ENCODE data around the gene MRPS9. TPM values are rescaled to one million over a fixed set of nuclear protein-coding genes. Genes with fewer than 3 reads are reported as not detected.

The MRPS9 gene
- total RNA-seq, 1 donor from 2014 or later: 26.5 TPM

DNA sequence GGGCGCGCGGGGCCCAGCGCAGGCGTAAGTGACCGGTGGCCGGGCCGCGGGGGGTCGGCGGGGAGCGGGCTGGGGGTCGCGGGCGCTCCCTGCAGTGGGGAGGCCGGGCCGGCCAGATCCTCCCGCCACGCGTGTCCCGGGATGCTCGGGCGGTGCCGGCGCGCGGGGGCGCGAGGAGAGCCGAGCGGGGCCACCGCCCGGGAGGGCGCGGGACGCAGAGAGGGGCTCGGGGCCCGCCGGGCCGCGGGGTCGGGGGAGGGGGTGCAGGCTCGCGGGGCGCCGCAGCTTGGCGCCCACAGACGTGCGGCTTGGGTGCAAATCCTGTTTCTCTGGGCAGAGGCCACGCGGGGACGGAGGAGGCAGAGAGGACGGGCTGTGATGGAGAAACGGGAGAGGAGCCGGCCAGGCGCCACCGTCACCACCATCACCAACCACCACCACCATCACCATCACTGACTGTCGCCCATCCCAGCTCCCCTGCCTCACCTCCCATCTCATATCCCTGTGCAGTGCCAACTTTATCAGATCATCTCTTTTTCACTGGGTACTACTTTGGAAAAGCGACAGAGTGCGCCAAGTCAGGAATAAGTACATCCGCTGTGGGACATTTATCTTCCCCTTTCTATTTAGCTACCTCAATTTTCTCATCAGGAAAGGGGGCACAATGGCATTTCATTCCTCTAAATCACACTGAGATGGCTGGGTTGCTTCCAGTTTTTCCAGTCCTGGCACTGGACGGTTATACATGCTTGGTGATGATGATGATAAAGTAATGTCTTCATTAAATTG lies 106.5 kb downstream of the MRPS9 start:
- peak; percentile 9 for ATAC-seq (ENCODE audit: low read depth)
- POLR2A ChIA-PET: no interaction called here
- intact Hi-C loops (cut with micrococcal nuclease): loop anchor here (5.0 kb wide), 1 partner anchor 33 kb away; no protein-coding TSS in a partner anchor
- no peak overlapping the region for H3K27ac Mint-ChIP-seq
- TF ChIP-seq, protein P1, sequence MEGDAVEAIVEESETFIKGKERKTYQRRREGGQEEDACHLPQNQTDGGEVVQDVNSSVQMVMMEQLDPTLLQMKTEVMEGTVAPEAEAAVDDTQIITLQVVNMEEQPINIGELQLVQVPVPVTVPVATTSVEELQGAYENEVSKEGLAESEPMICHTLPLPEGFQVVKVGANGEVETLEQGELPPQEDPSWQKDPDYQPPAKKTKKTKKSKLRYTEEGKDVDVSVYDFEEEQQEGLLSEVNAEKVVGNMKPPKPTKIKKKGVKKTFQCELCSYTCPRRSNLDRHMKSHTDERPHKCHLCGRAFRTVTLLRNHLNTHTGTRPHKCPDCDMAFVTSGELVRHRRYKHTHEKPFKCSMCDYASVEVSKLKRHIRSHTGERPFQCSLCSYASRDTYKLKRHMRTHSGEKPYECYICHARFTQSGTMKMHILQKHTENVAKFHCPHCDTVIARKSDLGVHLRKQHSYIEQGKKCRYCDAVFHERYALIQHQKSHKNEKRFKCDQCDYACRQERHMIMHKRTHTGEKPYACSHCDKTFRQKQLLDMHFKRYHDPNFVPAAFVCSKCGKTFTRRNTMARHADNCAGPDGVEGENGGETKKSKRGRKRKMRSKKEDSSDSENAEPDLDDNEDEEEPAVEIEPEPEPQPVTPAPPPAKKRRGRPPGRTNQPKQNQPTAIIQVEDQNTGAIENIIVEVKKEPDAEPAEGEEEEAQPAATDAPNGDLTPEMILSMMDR (IDR thresholded peaks at IDR 0.05): no peak
- H3K4me3 Mint-ChIP-seq: peak overlapping the region; percentile 80
- H3K9me3 Mint-ChIP-seq: no peaks in the 10 kb centered on the region
- H3K27me3 Mint-ChIP-seq: no peaks in the 10 kb centered on the region
- H3K4me1 Mint-ChIP-seq: peaks cover 26% of the 10 kb centered on the region
- CTCF ChIA-PET: interaction anchor here (1.5 to 3.0 kb wide), 2 partner anchors 30 to 92 kb away, joined by 3 to 12 read pairs; no protein-coding TSS in a partner anchor
- no peak for DNase-seq
- H3K36me3 Mint-ChIP-seq (ENCODE audit: low read depth): peaks cover 3% of the 10 kb centered on the region

DNA sequence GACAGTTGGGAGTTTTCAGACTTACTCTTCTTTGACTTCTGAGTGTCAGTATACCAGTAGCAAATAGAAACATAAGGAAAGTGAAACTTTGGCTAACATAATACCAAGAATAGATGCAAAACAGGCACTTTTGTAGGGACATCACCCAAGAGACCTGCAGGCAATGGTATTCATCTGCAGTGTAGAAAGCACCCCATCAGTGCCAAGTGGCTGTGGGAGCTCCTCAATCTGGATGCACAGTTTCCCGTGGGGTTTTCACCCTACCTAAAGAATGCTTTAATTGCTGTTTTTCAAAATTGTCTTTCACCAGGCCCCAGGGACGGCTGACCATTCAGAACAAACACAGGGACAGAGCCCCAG lies 107.1 kb downstream of the MRPS9 start:
- ChIA-PET CTCF (interaction anchor here (1.5 to 3.0 kb wide), 2 partner anchors 31 to 91 kb away, joined by 3 to 12 read pairs; no protein-coding TSS in a partner anchor), POLR2A (interaction anchor here (1.0 kb wide), 1 partner anchor 15 kb away, joined by 3 read pairs; no protein-coding TSS in a partner anchor)
- H3K36me3 Mint-ChIP-seq (ENCODE audit: low read depth): peaks cover 3% of the 10 kb centered on the region
- TF ChIP-seq, protein P1 (IDR thresholded peaks at IDR 0.05): no peak
- H3K27me3 Mint-ChIP-seq: no peaks in the 10 kb centered on the region
- DNase-seq: no peak
- peaks cover 26% of the 10 kb centered on the region for H3K4me1 Mint-ChIP-seq
- H3K27ac Mint-ChIP-seq: no peak overlapping the region
- peak overlapping the region; percentile 80 for H3K4me3 Mint-ChIP-seq
- H3K9me3 Mint-ChIP-seq: no peaks in the 10 kb centered on the region
- intact Hi-C loops (cut with micrococcal nuclease): loop anchor here (5.0 kb wide), 1 partner anchor 32 kb away; no protein-coding TSS in a partner anchor
- ATAC-seq (ENCODE audit: low read depth): peak; percentile 23

DNA sequence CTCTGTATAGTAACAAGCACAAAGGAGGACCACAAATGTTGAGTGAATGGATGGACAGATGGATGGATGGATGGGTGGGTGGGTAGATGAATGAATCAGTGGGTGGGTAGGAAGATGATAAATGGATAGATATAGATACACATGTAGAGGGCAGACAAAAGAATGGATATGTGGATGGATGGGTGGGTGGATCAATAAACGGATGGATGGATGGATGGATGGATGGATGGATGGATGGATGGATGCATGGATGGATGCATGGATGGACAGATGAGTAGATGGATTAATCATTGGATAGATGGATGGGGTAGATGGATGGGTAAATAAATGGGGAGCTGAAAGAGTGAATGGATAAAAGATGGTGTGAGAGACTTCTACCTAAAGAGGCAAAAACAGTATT lies 111.4 kb downstream of the MRPS9 start:
- TF ChIP-seq, protein P1 (IDR thresholded peaks at IDR 0.05): no peak
- Mint-ChIP-seq H3K4me3 (no peak overlapping the region), H3K27ac (no peak overlapping the region), H3K36me3 (ENCODE audit: low read depth) (peaks cover 2% of the 10 kb centered on the region), H3K4me1 (peaks cover 10% of the 10 kb centered on the region), H3K27me3 (peaks cover 11% of the 10 kb centered on the region), H3K9me3 (no peaks in the 10 kb centered on the region)
- ChIA-PET CTCF (interaction anchor here (1.2 kb wide), 1 partner anchor 34 kb away, joined by 3 read pairs; no protein-coding TSS in a partner anchor), POLR2A (no interaction called here)
- DNase-seq (no peak), ATAC-seq (ENCODE audit: low read depth) (no peak)
- intact Hi-C loops (cut with micrococcal nuclease): no loop called here

Other genes starting within 250 kb of the MRPS9 start
- gene POU3F3, start 184.0 kb upstream of the MRPS9 start, total RNA-seq: not detected in 2 replicates
- gene GPR45, start 203.7 kb downstream of the MRPS9 start, total RNA-seq: not detected in 2 replicates